Body of pancreas (tissue), 4 donors: ENCODE data around the gene EXOC3L2. TPM values are rescaled to one million over a fixed set of nuclear protein-coding genes. Genes with fewer than 3 reads are reported as not detected.

Experiments
- ATAC-seq: fragments of 150-250 bp; one replicate; pipeline ENCODE4 v1.9.1; 2016
- DNase-seq, 4 donors: peaks; one replicate each; pipeline ENCODE4 v3.0.0-alpha.2; 2019
- H3K27ac ChIP-seq, 4 donors: fragments of 200-600 bp; sonication (generic); 1 replicate in 3 of 4; 2 replicates in 1 of 4; pipeline versions ENCODE4 v1.5.1 to v1.6.1; 2016 to 2019; ENCODE audit warnings: mild to moderate bottlenecking in 1 of 4, mixed read lengths in 1 of 4, moderate library complexity in 1 of 4
- H3K27me3 ChIP-seq, 2 donors: fragments of 200-600 bp; sonication (generic); one replicate each; pipeline ENCODE4 v1.6.0; 2016; ENCODE audit warnings: mild to moderate bottlenecking in 1 of 2
- H3K36me3 ChIP-seq, 2 donors: fragments of 200-600 bp; sonication (generic); replicated peaks in 1 of 2; 2 replicates each; pipeline ENCODE4 v1.5.1; 2016; ENCODE audit warnings: low read depth in 2 of 2; ENCODE audit not compliant: insufficient read depth in 1 of 2
- H3K4me1 ChIP-seq: fragments of 200-600 bp; sonication (generic); one replicate; pipeline ENCODE4 v1.6.0; 2016
- H3K4me3 ChIP-seq, 2 donors: fragments of 200-600 bp; sonication (generic); 1 replicate in 1 of 2; 2 replicates in 1 of 2; pipeline ENCODE4 v1.5.1; 2016 to 2019
- H3K9me3 ChIP-seq, 3 donors: fragments of 200-600 bp; sonication (generic); 1 replicate in 2 of 3; 2 replicates in 1 of 3; pipeline ENCODE4 v1.5.1; 2016
- POLR2A ChIP-seq, 3 donors: fragments of 450-650 bp; IDR thresholded peaks; one replicate each; pipeline ENCODE4 v1.6.1; 2016; ENCODE audit warnings: antibody characterized with exemption in 3 of 3, mild to moderate bottlenecking in 2 of 3
- WGBS, 2 donors: methylation state at CpG; one replicate each; pipeline ENCODE4 v1.1.5; 2017; 5-methylcytosine and 5-hydroxymethylcytosine counted together
- intact Hi-C: fragments of 100-400 bp; cut with DNase I; formaldehyde crosslinking; loops from one replicate; pipeline ENCODE4 v1.15.1; 2023
- total RNA-seq, 2 donors: library from RNA; depleted of rRNA; stranded (reverse); fragments of >200 nt; gene quantifications; one replicate each; pipeline ENCODE4 v1.1.0, GENCODE V29; 2016
- TF ChIP-seq, protein P1 (sequence below), 7 experiments: fragments of 450-650 bp in 4 of 7; fragments of 200-600 bp in 3 of 7; sonication (generic) in 3 of 7; IDR thresholded peaks; one replicate each; pipeline ENCODE4 v1.5.1; 2016 to 2019; ENCODE audit warnings: antibody characterized with exemption in 7 of 7

Gene EXOC3L2
- total RNA-seq, 2 donors from 2014 or later: 4.2 to 6.9 TPM

DNA sequence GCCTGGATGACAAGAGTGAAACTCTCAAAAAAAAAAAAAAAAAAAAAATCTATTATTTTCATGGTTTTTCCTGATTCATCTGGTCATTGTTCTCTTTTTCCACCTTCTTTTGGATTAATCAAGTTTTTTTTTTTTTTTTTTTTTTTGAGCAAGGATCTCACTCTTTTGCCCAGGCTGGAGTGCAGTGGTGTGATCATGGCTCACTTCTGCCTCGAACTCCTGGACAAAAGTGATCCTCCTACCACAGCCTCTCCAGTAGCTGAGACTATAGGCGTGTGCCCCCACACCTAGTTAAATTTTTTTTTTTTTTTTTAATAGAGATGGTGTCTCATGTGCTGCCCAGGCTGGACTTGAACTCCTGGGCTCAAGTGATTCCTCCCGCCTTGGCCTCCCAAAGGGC, 38.9 kb downstream of the EXOC3L2 start:
- TF ChIP-seq, protein P1, sequence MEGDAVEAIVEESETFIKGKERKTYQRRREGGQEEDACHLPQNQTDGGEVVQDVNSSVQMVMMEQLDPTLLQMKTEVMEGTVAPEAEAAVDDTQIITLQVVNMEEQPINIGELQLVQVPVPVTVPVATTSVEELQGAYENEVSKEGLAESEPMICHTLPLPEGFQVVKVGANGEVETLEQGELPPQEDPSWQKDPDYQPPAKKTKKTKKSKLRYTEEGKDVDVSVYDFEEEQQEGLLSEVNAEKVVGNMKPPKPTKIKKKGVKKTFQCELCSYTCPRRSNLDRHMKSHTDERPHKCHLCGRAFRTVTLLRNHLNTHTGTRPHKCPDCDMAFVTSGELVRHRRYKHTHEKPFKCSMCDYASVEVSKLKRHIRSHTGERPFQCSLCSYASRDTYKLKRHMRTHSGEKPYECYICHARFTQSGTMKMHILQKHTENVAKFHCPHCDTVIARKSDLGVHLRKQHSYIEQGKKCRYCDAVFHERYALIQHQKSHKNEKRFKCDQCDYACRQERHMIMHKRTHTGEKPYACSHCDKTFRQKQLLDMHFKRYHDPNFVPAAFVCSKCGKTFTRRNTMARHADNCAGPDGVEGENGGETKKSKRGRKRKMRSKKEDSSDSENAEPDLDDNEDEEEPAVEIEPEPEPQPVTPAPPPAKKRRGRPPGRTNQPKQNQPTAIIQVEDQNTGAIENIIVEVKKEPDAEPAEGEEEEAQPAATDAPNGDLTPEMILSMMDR (IDR thresholded peaks at IDR 0.05): no peak
- no peak for TF ChIP-seq POLR2A (IDR thresholded peaks at IDR 0.05)
- H3K9me3 ChIP-seq: no peaks in the 10 kb centered on the region
- WGBS, 2 donors: 90 to 97% methylated on average over 3 of the region's 3 CpGs
- H3K27ac ChIP-seq: no peak overlapping the region
- peaks cover 7% of the 10 kb centered on the region for H3K4me1 ChIP-seq
- no peaks in the 10 kb centered on the region for H3K27me3 ChIP-seq
- DNase-seq (no peak), ATAC-seq (no peak)
- intact Hi-C loops: no loop called here
- no peaks in the 10 kb centered on the region for H3K36me3 ChIP-seq
- H3K4me3 ChIP-seq: no peak overlapping the region

DNA sequence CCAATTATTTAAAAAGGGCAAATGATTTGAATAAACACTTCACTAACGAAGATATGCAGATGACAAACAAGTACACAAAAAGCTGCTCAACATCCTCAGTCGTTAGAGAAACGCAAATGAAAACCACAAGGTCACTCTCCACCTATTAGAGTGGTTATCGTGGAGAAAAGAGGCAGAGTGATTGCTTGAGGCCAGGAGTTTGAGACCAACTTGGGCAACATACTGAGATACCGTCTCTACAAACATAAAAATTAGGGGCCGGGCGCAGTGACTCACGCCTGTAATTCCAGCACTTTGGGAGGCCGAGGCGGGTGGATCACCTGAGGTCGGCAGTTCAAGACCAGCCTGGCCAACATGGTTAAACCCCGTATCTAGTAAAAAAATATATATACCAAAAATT, 39.4 kb downstream of the EXOC3L2 start:
- TF ChIP-seq, protein P1 (IDR thresholded peaks at IDR 0.05): no peak
- no peak for TF ChIP-seq POLR2A (IDR thresholded peaks at IDR 0.05)
- Histone ChIP-seq H3K4me1 (peaks cover 2% of the 10 kb centered on the region), H3K27me3 (no peaks in the 10 kb centered on the region), H3K36me3 (no peaks in the 10 kb centered on the region), H3K27ac (no peak overlapping the region), H3K9me3 (no peaks in the 10 kb centered on the region), H3K4me3 (no peak overlapping the region)
- 82 to 86% methylated on average over 12 of the region's 12 CpGs for WGBS, 2 donors
- DNase-seq: no peak
- intact Hi-C loops: no loop called here
- no peak for ATAC-seq

DNA sequence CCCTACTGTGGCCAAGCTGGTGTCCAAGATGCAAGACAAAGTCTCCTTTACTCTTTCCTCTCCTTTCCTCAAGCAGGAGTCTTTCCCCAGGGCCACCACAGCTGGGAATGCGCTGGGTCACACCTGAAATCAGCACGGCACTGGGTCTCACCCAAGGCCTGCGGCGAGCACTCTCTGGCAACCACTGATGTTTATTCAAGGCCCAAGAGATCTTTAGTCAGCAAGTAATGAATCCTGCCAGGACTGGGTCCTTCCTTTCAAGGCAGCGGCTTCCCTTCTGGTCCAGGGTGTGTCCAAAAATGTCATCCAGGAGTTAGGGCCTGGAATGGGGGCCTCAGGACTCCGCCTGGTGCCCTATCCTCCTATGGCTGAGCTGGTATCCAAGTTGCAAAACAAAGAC, 42.6 kb downstream of the EXOC3L2 start:
- Histone ChIP-seq H3K27ac (no peak overlapping the region), H3K4me3 (no peak overlapping the region), H3K27me3 (no peaks in the 10 kb centered on the region), H3K9me3 (no peaks in the 10 kb centered on the region), H3K4me1 (no peaks in the 10 kb centered on the region), H3K36me3 (no peaks in the 10 kb centered on the region)
- ATAC-seq: no peak
- 78 to 85% methylated on average over 6 of the region's 6 CpGs for WGBS, 2 donors
- TF ChIP-seq, protein P1 (IDR thresholded peaks at IDR 0.05): no peak
- TF ChIP-seq POLR2A (IDR thresholded peaks at IDR 0.05): no peak
- DNase-seq: no peak
- intact Hi-C loops: no loop called here

DNA sequence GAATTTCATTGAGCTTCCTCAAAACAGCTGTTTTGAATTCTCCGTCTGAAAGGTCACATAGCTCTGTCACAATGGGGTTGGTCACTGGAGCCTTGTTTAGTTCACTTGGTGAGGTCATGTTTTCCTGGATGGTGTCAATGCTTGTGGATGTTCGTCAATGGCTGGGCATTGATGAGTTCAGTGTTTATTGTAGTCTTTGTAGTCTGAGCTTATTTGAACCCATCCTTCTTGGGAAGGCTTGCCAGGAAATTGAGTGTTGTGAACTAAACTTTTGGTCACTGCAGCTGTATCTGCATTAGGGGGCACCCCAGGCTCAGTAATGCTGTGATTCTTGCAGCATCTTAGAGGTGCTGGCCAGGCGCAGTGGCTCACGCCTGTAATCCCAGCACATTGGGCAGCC, 44.6 kb downstream of the EXOC3L2 start:
- Histone ChIP-seq H3K36me3 (no peaks in the 10 kb centered on the region), H3K4me1 (no peaks in the 10 kb centered on the region), H3K9me3 (no peaks in the 10 kb centered on the region), H3K27me3 (no peaks in the 10 kb centered on the region), H3K4me3 (no peak overlapping the region), H3K27ac (no peak overlapping the region)
- intact Hi-C loops: no loop called here
- no peak for TF ChIP-seq POLR2A (IDR thresholded peaks at IDR 0.05)
- TF ChIP-seq, protein P1 (IDR thresholded peaks at IDR 0.05): peak in 4 of 7 experiments; percentile 44 to 52 (median 50)
- ATAC-seq (peak; percentile 56), DNase-seq (peak in 3 of 4 donors; percentile 26 to 41 (median 31))
- 59 to 65% methylated on average over 4 of the region's 4 CpGs for whole genome bisulfite sequencing, 2 donors

DNA sequence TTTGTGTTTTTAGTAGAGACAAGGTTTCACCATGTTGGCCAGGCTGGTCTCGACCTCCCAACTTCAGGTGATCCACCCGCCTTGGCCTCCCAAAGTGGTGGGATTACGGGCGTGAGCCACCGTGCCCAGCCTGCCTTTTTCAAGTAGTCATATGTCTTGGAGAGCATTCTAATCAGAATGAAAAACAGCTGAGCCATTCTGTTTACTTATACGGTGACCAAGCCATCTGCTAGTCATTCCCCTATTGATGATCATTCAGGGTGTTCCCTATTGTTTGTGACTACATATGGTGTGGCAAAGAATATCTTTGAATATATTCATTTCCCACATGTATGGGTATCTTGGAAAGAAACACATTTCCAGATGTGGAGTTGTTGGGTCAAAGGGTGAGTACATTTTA, 49.4 kb downstream of the EXOC3L2 start:
- H3K27ac ChIP-seq: no peak overlapping the region
- TF ChIP-seq, protein P1 (IDR thresholded peaks at IDR 0.05): no peak
- no peak for TF ChIP-seq POLR2A (IDR thresholded peaks at IDR 0.05)
- H3K36me3 ChIP-seq: no peaks in the 10 kb centered on the region
- no peaks in the 10 kb centered on the region for H3K4me1 ChIP-seq
- no peaks in the 10 kb centered on the region for H3K27me3 ChIP-seq
- WGBS, 2 donors: 82 to 93% methylated on average over 6 of the region's 6 CpGs
- ATAC-seq: no peak
- no peak for DNase-seq
- H3K4me3 ChIP-seq: no peak overlapping the region
- intact Hi-C loops: no loop called here
- H3K9me3 ChIP-seq: no peaks in the 10 kb centered on the region
